A673 (cell line): ENCODE data around the gene DRC7. TPM values are rescaled to one million over a fixed set of nuclear protein-coding genes. Genes with fewer than 3 reads are reported as not detected.

ENCODE experiments used
- BruUV-seq: library from RNA; stranded (reverse); fragments of 400-500 nt; replicated peaks from 2 replicates; lab custom pipeline; 2021; lab: Mats Ljungman, UMichigan
- CTCF ChIA-PET: fragments of 300-600 bp; sonication (Branson Sonifier 250); formaldehyde crosslinking; loops from one replicate; lab custom pipeline; 2022; ENCODE audit warnings: antibody characterized with exemption; lab: Charles Lee
- POLR2A ChIA-PET: fragments of 300-600 bp; sonication (Branson Sonifier 250); formaldehyde crosslinking; loops from one replicate; lab custom pipeline; 2022; ENCODE audit warnings: antibody characterized with exemption; ENCODE audit not compliant: low non-redundant PET; lab: Charles Lee
- DNase-seq: peaks from one replicate; pipeline ENCODE4 v3.0.0-alpha.2; 2015; ENCODE audit warnings: low spot score
- H3K27ac ChIP-seq: fragments of 200-600 bp; sonication (generic); 2 replicates; pipeline ENCODE4 v1.5.1; 2016; ENCODE audit warnings: mixed run types, low read depth, mild to moderate bottlenecking, mixed read lengths, antibody characterized with exemption, low read length; ENCODE audit not compliant: poor library complexity, severe bottlenecking
- H3K27me3 ChIP-seq: fragments of 200-600 bp; sonication (generic); replicated peaks from 2 replicates; pipeline ENCODE4 v1.6.1; 2017; ENCODE audit warnings: mixed run types, low read depth, mild to moderate bottlenecking, mixed read lengths, antibody characterized with exemption, low read length; ENCODE audit not compliant: insufficient read depth, poor library complexity
- H3K36me3 ChIP-seq: fragments of 200-600 bp; sonication (generic); 2 replicates; pipeline ENCODE4 v1.6.1; 2016; ENCODE audit warnings: mixed run types, mild to moderate bottlenecking, mixed read lengths, antibody characterized with exemption, low read length; ENCODE audit not compliant: insufficient read depth, poor library complexity, severe bottlenecking
- H3K4me1 ChIP-seq: fragments of 200-600 bp; sonication (generic); 2 replicates; pipeline ENCODE4 v1.6.1; 2017; ENCODE audit warnings: mixed run types, mild to moderate bottlenecking, mixed read lengths, antibody characterized with exemption, low read length; ENCODE audit not compliant: insufficient read depth, poor library complexity, severe bottlenecking
- H3K4me3 ChIP-seq: fragments of 200-600 bp; sonication (generic); 2 replicates; pipeline ENCODE4 v1.5.1; 2016; ENCODE audit warnings: low read depth, mixed run types, mild to moderate bottlenecking, mixed read lengths, low read length; ENCODE audit not compliant: poor library complexity, severe bottlenecking
- H3K9me3 ChIP-seq: fragments of 200-600 bp; sonication (generic); 2 replicates; pipeline ENCODE4 v1.6.1; 2016; ENCODE audit warnings: mixed run types, low read depth, mild to moderate bottlenecking, mixed read lengths, antibody characterized with exemption, low read length; ENCODE audit not compliant: poor library complexity, severe bottlenecking
- CTCF ChIP-seq: fragments of 300-800, 200-600 bp; sonication (generic); conservative IDR thresholded peaks from 2 replicates; pipeline ENCODE4 v1.5.1; 2017; ENCODE audit warnings: low read depth, mild to moderate bottlenecking, antibody characterized with exemption, low read length, moderate library complexity, mixed read lengths
- EZH2 ChIP-seq: fragments of 200-600 bp; sonication (generic); IDR thresholded peaks from 2 replicates; pipeline ENCODE4 v1.6.1; 2017; ENCODE audit warnings: borderline replicate concordance, low read depth, mild to moderate bottlenecking, mixed read lengths, antibody characterized with exemption, low read length; ENCODE audit not compliant: poor library complexity, severe bottlenecking
- intact Hi-C: fragments of 100-400 bp; cut with micrococcal nuclease; formaldehyde crosslinking; loops from one replicate; pipeline ENCODE4 v1.10.0; 2022; ENCODE audit not compliant: unreplicated experiment
- total RNA-seq: library from RNA; stranded (reverse); gene quantifications from 2 replicates; pipeline ENCODE4 v1.2.3, GENCODE V29; 2021

The DRC7 gene
- total RNA-seq, 1 experiment from 2014 or later: not detected

- no peaks in the 10 kb centered on the region for H3K27me3 ChIP-seq
- no peak overlapping the region for H3K27ac ChIP-seq
- no peak overlapping the region for H3K4me3 ChIP-seq
- ChIA-PET POLR2A (no interaction called here), CTCF (interaction anchor here (0.7 kb wide), 1 partner anchor 103 kb away, joined by 6 read pairs; no protein-coding TSS in a partner anchor)
- no peaks in the 10 kb centered on the region for H3K9me3 ChIP-seq
- intact Hi-C loops: no loop called here
- no peak for DNase-seq
- no peaks in the 10 kb centered on the region for H3K36me3 ChIP-seq
- H3K4me1 ChIP-seq: no peaks in the 10 kb centered on the region
- TF ChIP-seq EZH2 (no peak), CTCF (no peak)
- BruUV-seq: no TSS peak
These were observed 328 bp upstream of the DRC7 start for GRCh38 chr16:57694231-57694724.

- POLR2A ChIA-PET: no interaction called here
These were observed 1.1 kb downstream of the DRC7 start for GRCh38 chr16:57695680-57696069.

GRCh38 chr16:57696240-57696639, 1.6 kb downstream of the DRC7 start:
- intact Hi-C loops: no loop called here

More at GRCh38 chr16:57695680-57696069, 1.1 kb downstream of the DRC7 start:
- no peak overlapping the region for H3K27ac ChIP-seq
- H3K27me3 ChIP-seq: no peaks in the 10 kb centered on the region
- H3K4me3 ChIP-seq: no peak overlapping the region
- intact Hi-C loops: no loop called here
- no peaks in the 10 kb centered on the region for H3K36me3 ChIP-seq
- DNase-seq: no peak
- TF ChIP-seq CTCF (no peak), EZH2 (no peak)
- no TSS peak for BruUV-seq
- H3K9me3 ChIP-seq: no peaks in the 10 kb centered on the region
- H3K4me1 ChIP-seq: no peaks in the 10 kb centered on the region
- CTCF ChIA-PET: no interaction called here

More at GRCh38 chr16:57696240-57696639, 1.6 kb downstream of the DRC7 start:
- DNase-seq: no peak
- Histone ChIP-seq H3K36me3 (no peaks in the 10 kb centered on the region), H3K4me1 (no peaks in the 10 kb centered on the region), H3K9me3 (no peaks in the 10 kb centered on the region), H3K27ac (no peak overlapping the region), H3K4me3 (no peak overlapping the region), H3K27me3 (no peaks in the 10 kb centered on the region)
- no peak for TF ChIP-seq CTCF
- no peak for TF ChIP-seq EZH2
- ChIA-PET POLR2A (no interaction called here), CTCF (no interaction called here)
- BruUV-seq: no TSS peak
